ENCODE data around the gene OSBPL1A.

The OSBPL1A gene

GRCh38 chr18:24322584-24323136, 75.0 kb downstream of the OSBPL1A start:
- no peak for DNase-seq

- no peak for DNase-seq
Measured at GRCh38 chr18:24321071-24321470, 76.6 kb downstream of the OSBPL1A start.

- no peak for DNase-seq
Measured at GRCh38 chr18:24319757-24320156, 77.9 kb downstream of the OSBPL1A start.

GRCh38 chr18:24317370-24317769, 80.3 kb downstream of the OSBPL1A start:
- no peak for DNase-seq

- no peak for DNase-seq
Measured at GRCh38 chr18:24315170-24315569, 82.5 kb downstream of the OSBPL1A start.

- DNase-seq: no peak
Measured at GRCh38 chr18:24306201-24306600, 91.4 kb downstream of the OSBPL1A start.

- no peak for DNase-seq
Measured at GRCh38 chr18:24300703-24301102, 96.9 kb downstream of the OSBPL1A start.

GRCh38 chr18:24296276-24296675, 101.3 kb downstream of the OSBPL1A start:
- no peak for DNase-seq

- DNase-seq: no peak
Measured at GRCh38 chr18:24293254-24293653, 104.4 kb downstream of the OSBPL1A start.

- DNase-seq: no peak
Measured at GRCh38 chr18:24278591-24278990, 119.0 kb downstream of the OSBPL1A start.

- no peak for DNase-seq
Measured at GRCh38 chr18:24277516-24278195, 120.0 kb downstream of the OSBPL1A start.

GRCh38 chr18:24276994-24277393, 120.6 kb downstream of the OSBPL1A start:
- no peak for DNase-seq

- DNase-seq: no peak
Measured at GRCh38 chr18:24274837-24275236, 122.8 kb downstream of the OSBPL1A start.

GRCh38 chr18:24273596-24273995, 124.0 kb downstream of the OSBPL1A start:
- no peak for DNase-seq

- no peak for DNase-seq
Measured at GRCh38 chr18:24272229-24272525, 125.4 kb downstream of the OSBPL1A start.

- no peak for DNase-seq
Measured at GRCh38 chr18:24271381-24272228, 126.0 kb downstream of the OSBPL1A start.

GRCh38 chr18:24270937-24271380, 126.7 kb downstream of the OSBPL1A start:
- no peak for DNase-seq

- DNase-seq: no peak
Measured at GRCh38 chr18:24270358-24270936, 127.2 kb downstream of the OSBPL1A start.

- DNase-seq: no peak
Measured at GRCh38 chr18:24268784-24269550, 128.7 kb downstream of the OSBPL1A start.

- no peak for DNase-seq
Measured at GRCh38 chr18:24267878-24268277, 129.7 kb downstream of the OSBPL1A start.

- no peak for DNase-seq
Measured at GRCh38 chr18:24266131-24266530, 131.5 kb downstream of the OSBPL1A start.

GRCh38 chr18:24265502-24266064, 132.0 kb downstream of the OSBPL1A start:
- no peak for DNase-seq

GRCh38 chr18:24263050-24263449, 134.6 kb downstream of the OSBPL1A start:
- DNase-seq: no peak

All from activated CD4-positive, alpha-beta T cell treated with anti-CD3 and anti-CD28 coated beads for 1 hour (primary cell).